MM.1S (cell line): ENCODE measurements around the gene AADACL4.

ENCODE experiments used
- DNase-seq: peaks from one replicate; pipeline ENCODE4 v3.0.0-alpha.2; 2015
- H2AFZ ChIP-seq: fragments of 300-600 bp; sonication (generic); 2 replicates; pipeline ENCODE4 v1.6.0; 2016; ENCODE audit warnings: antibody characterized with exemption, low read length
- H3F3A ChIP-seq: fragments of 300-600 bp; sonication (generic); 2 replicates; pipeline ENCODE4 v1.6.1; 2016; ENCODE audit warnings: mild to moderate bottlenecking, antibody characterized with exemption, low read length, moderate library complexity, mixed read lengths; ENCODE audit not compliant: insufficient read depth
- H3K27ac ChIP-seq: fragments of 300-600 bp; sonication (generic); 2 replicates; pipeline ENCODE4 v1.5.1; 2016; ENCODE audit warnings: mild to moderate bottlenecking, low read length
- H3K27me3 ChIP-seq: fragments of 300-600 bp; sonication (generic); replicated peaks from 2 replicates; pipeline ENCODE4 v1.6.0; 2016; ENCODE audit warnings: low read length; ENCODE audit not compliant: insufficient read depth
- H3K36me3 ChIP-seq: fragments of 300-600 bp; sonication (generic); replicated peaks from 2 replicates; pipeline ENCODE4 v1.6.1; 2016; ENCODE audit warnings: mild to moderate bottlenecking, low read length, mixed read lengths; ENCODE audit not compliant: insufficient read depth
- H3K4me1 ChIP-seq: fragments of 300-600 bp; sonication (generic); 2 replicates; pipeline ENCODE4 v1.6.1; 2016; ENCODE audit warnings: low read length, mixed read lengths
- H3K4me2 ChIP-seq: fragments of 300-600 bp; sonication (generic); 2 replicates; pipeline ENCODE4 v1.6.0; 2016; ENCODE audit warnings: low read depth, low read length
- H3K4me3 ChIP-seq: fragments of 300-600 bp; sonication (generic); 2 replicates; pipeline ENCODE4 v1.5.1; 2016; ENCODE audit warnings: low read length, mixed read lengths
- H3K79me2 ChIP-seq: fragments of 300-600 bp; sonication (generic); 2 replicates; pipeline ENCODE4 v1.6.1; 2016; ENCODE audit warnings: mixed run types, low read length, mixed read lengths
- H3K9ac ChIP-seq: fragments of 300-600 bp; sonication (generic); 2 replicates; pipeline ENCODE4 v1.6.1; 2016; ENCODE audit warnings: low read length, mixed read lengths
- H3K9me2 ChIP-seq: fragments of 300-600 bp; sonication (generic); replicated peaks from 2 replicates; pipeline ENCODE4 v1.6.1; 2016; ENCODE audit warnings: mild to moderate bottlenecking, low read length, mixed read lengths; ENCODE audit not compliant: insufficient read depth
- H3K9me3 ChIP-seq: fragments of 300-600 bp; sonication (generic); replicated peaks from 2 replicates; pipeline ENCODE4 v1.6.1; 2016; ENCODE audit warnings: mild to moderate bottlenecking, low read length, mixed read lengths; ENCODE audit not compliant: insufficient read depth
- H4K20me1 ChIP-seq: fragments of 300-600 bp; sonication (generic); 2 replicates; pipeline ENCODE4 v1.6.1; 2016; ENCODE audit warnings: mild to moderate bottlenecking, low read length, moderate library complexity, mixed read lengths; ENCODE audit not compliant: insufficient read depth
- CTCF ChIP-seq: fragments of 300-600 bp; sonication (generic); IDR thresholded peaks from 2 replicates; pipeline ENCODE4 v1.5.1; 2016; ENCODE audit warnings: antibody characterized with exemption, low read length, mixed read lengths
- EZH2 ChIP-seq: fragments of 300-600 bp; sonication (generic); optimal IDR thresholded peaks from 2 replicates; pipeline ENCODE3; 2017; ENCODE audit warnings: low read depth, mild to moderate bottlenecking, antibody characterized with exemption, low read length, mixed read lengths
- EZH2phosphoT487 ChIP-seq: fragments of 300-600 bp; sonication (generic); IDR thresholded peaks from 2 replicates; pipeline ENCODE4 v1.6.1; 2018; ENCODE audit warnings: antibody characterized with exemption, low read length

Gene AADACL4

DNA sequence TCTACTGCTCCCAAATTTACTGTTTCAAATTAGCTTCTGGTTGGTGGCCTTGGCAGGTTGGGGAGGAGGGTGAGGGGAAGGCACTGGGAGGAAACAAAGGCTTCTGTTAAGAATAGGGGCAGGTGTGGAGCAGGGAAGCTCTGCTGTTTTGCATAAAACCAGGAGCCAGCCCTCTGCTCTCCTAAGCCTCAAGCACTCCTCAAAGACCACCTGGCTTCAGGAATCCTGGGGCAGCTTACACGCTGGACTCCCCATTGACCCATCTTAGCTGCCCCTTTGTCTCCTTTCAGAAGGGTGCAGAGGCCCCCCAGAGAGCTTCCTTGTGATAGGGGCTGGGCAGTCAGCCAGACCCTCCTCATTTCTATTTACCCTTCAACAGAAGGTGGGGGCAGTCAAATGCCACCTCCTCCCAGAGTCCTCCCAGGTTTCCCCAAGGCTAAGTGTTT lies 14.4 kb upstream of the AADACL4 start:
- no peak for DNase-seq
- H3K9me3 ChIP-seq = no peaks in the 10 kb centered on the region
- no peak overlapping the region for H2AFZ ChIP-seq
- H3K27me3 ChIP-seq = peaks cover 18% of the 10 kb centered on the region; the same call in 1 of the 2 replicates
- no peak overlapping the region for H3K27ac ChIP-seq
- H3K4me3 ChIP-seq = no peak overlapping the region
- no peaks in the 10 kb centered on the region for H3K36me3 ChIP-seq
- H3K4me1 ChIP-seq = no peaks in the 10 kb centered on the region
- TF ChIP-seq EZH2phosphoT487 (no peak), EZH2 (no peak), CTCF (no peak)
- no peaks in the 10 kb centered on the region for H3K9me2 ChIP-seq
- H4K20me1 ChIP-seq = no peaks in the 10 kb centered on the region
- no peaks in the 10 kb centered on the region for H3F3A ChIP-seq
- H3K79me2 ChIP-seq = no peaks in the 10 kb centered on the region
- no peak overlapping the region for H3K9ac ChIP-seq
- no peak overlapping the region for H3K4me2 ChIP-seq

DNA sequence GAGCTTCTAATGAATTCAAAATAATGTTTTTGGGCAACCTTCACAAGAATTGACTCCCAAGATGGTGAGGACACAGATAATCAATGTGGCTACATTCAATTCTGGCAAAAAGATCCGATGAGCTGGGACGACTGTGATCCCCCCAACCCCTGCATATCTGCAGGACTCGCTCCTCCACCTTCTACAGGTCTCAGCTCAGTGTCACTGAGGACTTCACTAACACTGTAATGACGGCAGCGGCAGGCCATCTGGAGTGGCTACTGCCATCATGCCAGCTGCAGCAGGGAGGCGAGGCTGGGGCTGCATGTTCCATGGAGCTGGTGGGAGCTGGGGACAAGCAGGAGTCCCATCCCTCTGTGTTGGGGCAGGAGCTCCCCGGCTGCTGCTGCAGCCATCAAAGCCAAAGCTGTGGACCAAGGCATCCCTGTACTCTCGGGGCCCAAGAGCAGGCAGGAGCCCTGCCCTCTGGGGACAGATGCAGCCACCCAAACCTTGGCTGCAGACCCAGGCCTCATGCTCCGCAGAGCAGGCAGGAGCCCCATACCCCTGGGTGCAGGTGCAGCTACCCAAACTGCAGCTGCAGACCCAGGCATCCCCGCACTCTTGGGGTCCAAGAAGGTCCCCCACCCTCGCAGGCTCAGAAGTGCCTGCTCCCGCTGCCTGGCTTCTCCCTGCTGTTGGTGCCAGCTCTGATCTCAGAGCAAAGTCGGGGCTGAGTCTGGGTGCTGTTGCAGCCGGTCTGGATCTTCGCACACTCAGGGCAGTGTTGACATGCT lies 13.7 kb upstream of the AADACL4 start:
- H3K79me2 ChIP-seq = no peaks in the 10 kb centered on the region
- no peak for DNase-seq
- H3K27ac ChIP-seq = no peak overlapping the region

GRCh38 chr1:12630946-12631530 lies 12.8 kb upstream of the AADACL4 start:
- no peak for DNase-seq
- Histone ChIP-seq H3K4me1 (no peaks in the 10 kb centered on the region), H2AFZ (no peak overlapping the region), H3K27me3 (peaks cover 27% of the 10 kb centered on the region; the same call in 1 of the 2 replicates), H3F3A (no peaks in the 10 kb centered on the region), H3K36me3 (no peaks in the 10 kb centered on the region), H3K9me2 (no peaks in the 10 kb centered on the region), H3K9ac (no peak overlapping the region), H3K9me3 (no peaks in the 10 kb centered on the region), H3K27ac (no peak overlapping the region), H3K4me3 (no peak overlapping the region), H4K20me1 (no peaks in the 10 kb centered on the region), H3K4me2 (no peak overlapping the region), H3K79me2 (no peaks in the 10 kb centered on the region)
- TF ChIP-seq EZH2 (no peak), EZH2phosphoT487 (no peak), CTCF (no peak)

More for the DNA sequence above, 13.7 kb upstream of the AADACL4 start:
- H3K9me2 ChIP-seq = no peaks in the 10 kb centered on the region
- no peaks in the 10 kb centered on the region for H3K36me3 ChIP-seq
- no peak overlapping the region for H2AFZ ChIP-seq
- no peak for TF ChIP-seq CTCF
- TF ChIP-seq EZH2phosphoT487 = no peak
- H3K4me1 ChIP-seq = no peaks in the 10 kb centered on the region
- H3F3A ChIP-seq = no peaks in the 10 kb centered on the region
- no peak overlapping the region for H3K4me2 ChIP-seq
- H3K27me3 ChIP-seq = peaks cover 25% of the 10 kb centered on the region; the same call in 1 of the 2 replicates
- no peaks in the 10 kb centered on the region for H3K9me3 ChIP-seq
- no peak overlapping the region for H3K9ac ChIP-seq
- no peak overlapping the region for H3K4me3 ChIP-seq
- no peaks in the 10 kb centered on the region for H4K20me1 ChIP-seq
